Endodermal cell (in vitro differentiated cells): ENCODE results near the gene CEP112. TPM values are rescaled to one million over a fixed set of nuclear protein-coding genes. Genes with fewer than 3 reads are reported as not detected.

Experiments
- DNase-seq: peaks from one replicate; pipeline ENCODE4 v3.0.0-alpha.2; 2017
- H3K27ac ChIP-seq: 2 replicates; pipeline ENCODE4 v1.5.1; 2013; ENCODE audit warnings: mild to moderate bottlenecking, low read depth, low read length, moderate library complexity
- H3K27me3 ChIP-seq: 2 replicates; pipeline ENCODE4 v1.6.1; 2013; ENCODE audit warnings: mild to moderate bottlenecking, low read length, moderate library complexity; ENCODE audit not compliant: insufficient read depth, control insufficient read depth, poor library complexity, severe bottlenecking
- H3K36me3 ChIP-seq: 2 replicates; pipeline ENCODE4 v1.7.0; 2013; ENCODE audit warnings: mild to moderate bottlenecking, low read length, moderate library complexity; ENCODE audit not compliant: control insufficient read depth, insufficient read depth
- H3K4me1 ChIP-seq: one replicate; pipeline ENCODE4 v1.7.0; 2013; ENCODE audit warnings: low read length; ENCODE audit not compliant: control insufficient read depth, insufficient read depth
- H3K4me3 ChIP-seq: 2 replicates; pipeline ENCODE4 v1.5.1; 2013; ENCODE audit warnings: mild to moderate bottlenecking, low read length, moderate library complexity
- H3K9ac ChIP-seq: 2 replicates; pipeline ENCODE4 v1.6.1; 2013; ENCODE audit warnings: mild to moderate bottlenecking, low read length, moderate library complexity; ENCODE audit not compliant: poor library complexity, severe bottlenecking; ENCODE audit errors: extremely low read depth
- H3K9me3 ChIP-seq: 2 replicates; pipeline ENCODE4 v1.6.1; 2013; ENCODE audit warnings: mild to moderate bottlenecking, low read length, moderate library complexity; ENCODE audit not compliant: control insufficient read depth
- H3K27ac Mint-ChIP-seq: 2 replicates; pipeline ENCODE4 v1.8.0; 2020; ENCODE audit warnings: mixed read lengths
- H3K27me3 Mint-ChIP-seq: 2 replicates; pipeline ENCODE4 v1.8.0; 2021; ENCODE audit warnings: mild to moderate bottlenecking, mixed read lengths; ENCODE audit not compliant: insufficient read depth
- H3K36me3 Mint-ChIP-seq: 2 replicates; pipeline ENCODE4 v1.8.0; 2020; ENCODE audit warnings: low read depth, mixed read lengths
- H3K4me1 Mint-ChIP-seq: 2 replicates; pipeline ENCODE4 v1.8.0; 2020; ENCODE audit warnings: mixed read lengths
- H3K4me3 Mint-ChIP-seq: 2 replicates; pipeline ENCODE4 v1.8.0; 2020; ENCODE audit warnings: mild to moderate bottlenecking, moderate library complexity, mixed read lengths
- H3K9me3 Mint-ChIP-seq: 2 replicates; pipeline ENCODE4 v1.8.0; 2020; ENCODE audit warnings: mild to moderate bottlenecking, mixed read lengths
- WGBS, 2 experiments: methylation state at CpG; one replicate each; pipeline versions ENCODE4 v1.1.5 to v1.1.7; 2013; ENCODE audit warnings: missing lambda C conversion rate in 2 of 2, mixed read lengths in 1 of 2; ENCODE audit not compliant: insufficient coverage in 1 of 2, insufficient read length in 1 of 2; 5-methylcytosine and 5-hydroxymethylcytosine counted together
- total RNA-seq, 2 donors: library from RNA; stranded (reverse); fragmentation: NEBNext Ultra II Directional in 1 of 2; extraction: Animal tissue kit (Norgen Biotek cat#: 25700) in 1 of 2; gene quantifications; 2 replicates in 1 of 2; 3 replicates in 1 of 2; pipeline ENCODE4 v1.2.1, GENCODE V29; 2021
- TF ChIP-seq, protein P1 (sequence below): fragments of 200-600 bp; sonication (generic); conservative IDR thresholded peaks from 2 replicates; pipeline ENCODE4 v1.5.0; 2021; ENCODE audit warnings: antibody characterized with exemption, mild to moderate bottlenecking

Gene CEP112
- total RNA-seq, 2 donors from 2014 or later: 15.2 to 21.4 TPM

- no peaks in the 10 kb centered on the region for H3K27me3 ChIP-seq
- Mint-ChIP-seq H3K27ac (no peak overlapping the region), H3K4me1 (peaks cover 8% of the 10 kb centered on the region), H3K4me3 (no peak overlapping the region), H3K27me3 (no peaks in the 10 kb centered on the region), H3K9me3 (no peaks in the 10 kb centered on the region), H3K36me3 (no peaks in the 10 kb centered on the region)
- no peaks in the 10 kb centered on the region for H3K36me3 ChIP-seq
- no peak overlapping the region for H3K9ac ChIP-seq
- TF ChIP-seq, protein P1, sequence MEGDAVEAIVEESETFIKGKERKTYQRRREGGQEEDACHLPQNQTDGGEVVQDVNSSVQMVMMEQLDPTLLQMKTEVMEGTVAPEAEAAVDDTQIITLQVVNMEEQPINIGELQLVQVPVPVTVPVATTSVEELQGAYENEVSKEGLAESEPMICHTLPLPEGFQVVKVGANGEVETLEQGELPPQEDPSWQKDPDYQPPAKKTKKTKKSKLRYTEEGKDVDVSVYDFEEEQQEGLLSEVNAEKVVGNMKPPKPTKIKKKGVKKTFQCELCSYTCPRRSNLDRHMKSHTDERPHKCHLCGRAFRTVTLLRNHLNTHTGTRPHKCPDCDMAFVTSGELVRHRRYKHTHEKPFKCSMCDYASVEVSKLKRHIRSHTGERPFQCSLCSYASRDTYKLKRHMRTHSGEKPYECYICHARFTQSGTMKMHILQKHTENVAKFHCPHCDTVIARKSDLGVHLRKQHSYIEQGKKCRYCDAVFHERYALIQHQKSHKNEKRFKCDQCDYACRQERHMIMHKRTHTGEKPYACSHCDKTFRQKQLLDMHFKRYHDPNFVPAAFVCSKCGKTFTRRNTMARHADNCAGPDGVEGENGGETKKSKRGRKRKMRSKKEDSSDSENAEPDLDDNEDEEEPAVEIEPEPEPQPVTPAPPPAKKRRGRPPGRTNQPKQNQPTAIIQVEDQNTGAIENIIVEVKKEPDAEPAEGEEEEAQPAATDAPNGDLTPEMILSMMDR: no peak
- no peak overlapping the region for H3K4me3 ChIP-seq
- H3K4me1 ChIP-seq: no peaks in the 10 kb centered on the region
- H3K27ac ChIP-seq: no peak overlapping the region
- no peaks in the 10 kb centered on the region for H3K9me3 ChIP-seq
- no peak for DNase-seq
Measured at GRCh38 chr17:65896889-65897288, 295.0 kb downstream of the CEP112 start.

DNA sequence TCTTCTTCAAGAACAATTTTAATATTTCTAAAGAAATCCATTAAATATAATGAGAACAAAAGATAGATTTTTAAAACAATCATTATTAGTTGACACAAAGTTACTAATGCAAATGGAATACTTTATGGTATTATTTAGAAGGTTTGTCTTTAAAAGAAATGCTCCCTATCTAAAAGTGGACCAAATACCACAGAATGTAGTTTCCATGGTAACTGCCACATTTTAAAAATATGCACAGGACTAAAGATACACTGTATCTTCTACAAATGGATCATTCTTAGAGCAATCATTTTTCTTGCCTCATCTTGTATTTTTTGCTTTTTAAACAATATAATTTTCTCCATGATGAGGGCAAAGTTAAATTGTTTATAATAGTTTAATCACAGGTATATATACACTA is 296.0 kb downstream of the CEP112 start:
- Mint-ChIP-seq H3K27me3 (no peaks in the 10 kb centered on the region), H3K9me3 (no peaks in the 10 kb centered on the region), H3K36me3 (no peaks in the 10 kb centered on the region), H3K4me3 (no peak overlapping the region), H3K27ac (no peak overlapping the region), H3K4me1 (peaks cover 10% of the 10 kb centered on the region)
- Histone ChIP-seq H3K4me1 (no peaks in the 10 kb centered on the region), H3K27ac (no peak overlapping the region), H3K4me3 (no peak overlapping the region), H3K9ac (no peak overlapping the region), H3K27me3 (no peaks in the 10 kb centered on the region), H3K9me3 (no peaks in the 10 kb centered on the region), H3K36me3 (no peaks in the 10 kb centered on the region)
- DNase-seq: no peak
- TF ChIP-seq, protein P1: no peak

DNA sequence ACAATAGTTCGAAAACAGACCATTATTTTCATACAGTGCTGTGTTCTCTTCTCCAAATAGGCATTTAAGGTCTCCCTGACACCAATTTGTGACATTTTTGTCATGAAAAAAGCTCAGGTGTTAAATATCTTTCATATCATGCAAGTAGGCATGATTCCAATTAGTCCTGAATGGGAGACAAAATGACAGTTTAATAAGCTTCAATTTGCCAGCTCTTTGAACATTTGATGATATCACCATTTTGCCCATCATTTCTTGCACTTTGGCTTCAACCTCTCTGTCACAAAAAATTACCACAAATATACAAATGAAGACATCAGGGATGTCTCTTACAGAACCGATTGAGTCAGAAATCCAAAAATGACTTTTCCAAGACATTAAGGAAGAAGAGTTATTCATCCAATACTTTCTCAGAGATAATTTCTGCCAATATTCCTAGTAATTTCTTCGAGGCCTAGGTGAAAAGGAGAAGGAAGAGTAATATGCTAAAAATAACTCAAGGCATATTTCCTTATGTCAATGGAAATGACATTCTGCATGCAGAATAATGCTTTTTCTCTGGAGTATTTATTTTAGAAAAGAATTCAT is 298.1 kb downstream of the CEP112 start:
- no peaks in the 10 kb centered on the region for H3K36me3 ChIP-seq
- no peak overlapping the region for H3K9ac ChIP-seq
- Mint-ChIP-seq H3K27ac (no peak overlapping the region), H3K4me3 (no peak overlapping the region), H3K4me1 (peaks cover 13% of the 10 kb centered on the region), H3K27me3 (no peaks in the 10 kb centered on the region), H3K9me3 (no peaks in the 10 kb centered on the region), H3K36me3 (no peaks in the 10 kb centered on the region)
- H3K27ac ChIP-seq: no peak overlapping the region
- DNase-seq: no peak
- H3K4me3 ChIP-seq: no peak overlapping the region
- TF ChIP-seq, protein P1: no peak
- no peaks in the 10 kb centered on the region for H3K4me1 ChIP-seq
- no peaks in the 10 kb centered on the region for H3K27me3 ChIP-seq
- no peaks in the 10 kb centered on the region for H3K9me3 ChIP-seq
- 93% methylated on average over 3 of the region's 3 CpGs; no CpG with 5 or more reads in 1 of the 2 experiments for WGBS, 2 experiments
